ENCODE data around the gene FBLL1.
"Not testable (repeated sequence)": the region's sequence is repeated elsewhere in the genome, so short reads cannot be mapped to it uniquely, and the experiment has no call there.

The FBLL1 gene

GRCh38 chr5:168562279-168562678 lies 33.2 kb downstream of the FBLL1 start:
- H3K27ac ChIP-seq, result no peak overlapping the region
- TF ChIP-seq CTCF (conservative IDR thresholded peaks at IDR 0.05), result no peak

- TF ChIP-seq CTCF (conservative IDR thresholded peaks at IDR 0.05), result no peak
- no peak overlapping the region for H3K27ac ChIP-seq
Observed at GRCh38 chr5:168563959-168564358, 34.9 kb downstream of the FBLL1 start.

- no peak overlapping the region for H3K27ac ChIP-seq
- no peak for TF ChIP-seq CTCF (conservative IDR thresholded peaks at IDR 0.05)
Observed at GRCh38 chr5:168568738-168569137, 39.6 kb downstream of the FBLL1 start.

DNA sequence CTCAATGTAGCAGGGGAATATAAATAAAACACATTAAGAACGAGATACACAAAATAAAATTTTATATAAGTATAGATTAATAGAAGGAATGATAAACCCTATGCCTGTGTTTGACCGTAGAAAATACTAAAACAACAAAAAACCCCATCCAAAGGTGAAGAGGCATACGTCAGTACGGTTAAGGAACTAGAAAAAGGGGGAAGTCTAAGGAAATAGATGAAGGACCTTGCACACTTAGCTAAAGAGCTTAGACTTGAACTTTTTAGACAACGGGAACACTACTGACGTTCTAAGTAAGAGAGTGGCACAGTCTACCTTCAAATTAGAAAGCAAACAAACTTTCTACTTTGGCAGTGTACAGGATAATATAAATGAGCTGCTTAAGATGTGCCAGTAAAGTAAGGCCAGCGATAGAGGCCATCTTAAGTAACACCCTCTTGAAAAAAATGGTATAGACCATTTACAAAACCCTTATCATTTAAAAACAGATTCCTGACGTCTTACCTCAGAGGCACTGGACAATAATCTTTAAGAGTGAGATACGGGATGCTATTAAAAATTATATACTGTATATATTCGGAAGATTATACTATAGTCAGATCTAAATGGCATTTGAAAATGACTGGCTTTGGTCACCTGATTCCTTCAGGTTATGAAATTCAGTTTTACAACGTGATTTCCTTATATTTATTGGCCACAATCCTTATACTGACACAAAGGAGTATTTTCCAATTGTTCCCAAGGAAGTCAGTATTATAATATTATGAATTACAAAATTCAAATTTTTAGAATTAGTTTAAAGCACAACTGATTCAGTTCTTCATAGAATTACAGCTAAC lies 41.6 kb downstream of the FBLL1 start:
- no peak overlapping the region for H3K27ac ChIP-seq
- no peak for TF ChIP-seq CTCF (conservative IDR thresholded peaks at IDR 0.05)

DNA sequence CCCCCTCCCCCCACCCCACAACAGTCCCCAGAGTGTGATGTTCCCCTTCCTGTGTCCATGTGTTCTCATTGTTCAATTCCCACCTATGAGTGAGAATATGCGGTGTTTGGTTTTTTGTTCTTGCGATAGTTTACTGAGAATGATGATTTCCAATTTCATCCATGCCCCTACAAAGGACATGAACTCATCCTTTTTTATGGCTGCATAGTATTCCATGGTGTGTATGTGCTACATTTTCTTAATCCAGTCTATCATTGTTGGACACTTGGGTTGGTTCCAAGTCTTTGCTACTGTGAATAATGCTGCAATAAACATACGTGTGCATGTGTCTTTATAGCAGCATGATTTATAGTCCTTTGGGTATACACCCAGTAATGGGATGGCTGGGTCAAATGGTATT lies 44.6 kb downstream of the FBLL1 start:
- H3K27ac ChIP-seq, result not testable (repeated sequence)

DNA sequence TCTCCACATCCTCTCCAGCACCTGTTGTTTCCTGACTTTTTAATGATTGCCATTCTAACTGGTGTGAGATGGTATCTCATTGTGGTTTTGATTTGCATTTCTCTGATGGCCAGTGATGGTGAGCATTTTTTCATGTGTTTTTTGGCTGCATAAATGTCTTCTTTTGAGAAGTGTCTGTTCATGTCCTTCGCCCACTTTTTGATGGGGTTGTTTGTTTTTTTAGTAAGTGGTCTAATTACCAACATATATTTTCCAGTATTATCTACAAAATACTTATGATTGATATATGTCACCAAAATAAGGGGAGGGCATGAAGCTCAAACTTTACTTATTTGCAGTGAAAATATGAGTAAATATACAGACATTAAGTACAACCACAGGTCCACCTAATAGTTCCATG lies 45.1 kb downstream of the FBLL1 start:
- not testable (repeated sequence) for H3K27ac ChIP-seq

GRCh38 chr5:168575391-168576372 lies 46.6 kb downstream of the FBLL1 start:
- no peak overlapping the region for H3K27ac ChIP-seq
- TF ChIP-seq CTCF (conservative IDR thresholded peaks at IDR 0.05), result no peak

DNA sequence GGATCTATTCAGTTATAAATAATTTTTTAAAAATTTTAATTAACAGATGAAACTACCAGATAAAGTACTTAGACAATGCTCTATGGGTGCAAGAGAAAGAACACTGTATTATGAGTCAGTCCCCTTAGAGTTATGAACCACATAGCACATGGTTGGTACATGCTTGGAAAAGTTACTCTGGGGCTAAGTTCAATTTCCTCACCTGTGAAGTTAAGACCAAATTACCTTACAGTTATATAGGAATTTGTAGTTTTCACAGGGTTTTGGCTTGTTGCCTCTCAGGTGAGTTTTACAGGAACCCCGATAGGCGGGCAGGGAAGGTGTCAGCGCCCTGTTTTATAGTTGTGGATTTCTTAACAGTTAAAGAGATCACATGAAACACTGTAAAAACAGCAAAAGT lies 48.9 kb downstream of the FBLL1 start:
- TF ChIP-seq CTCF (conservative IDR thresholded peaks at IDR 0.05), result no peak
- H3K27ac ChIP-seq, result peak overlapping the region; percentile 87
